ENCODE measurements around the gene PRPF19. TPM values are rescaled to one million over a fixed set of nuclear protein-coding genes. Genes with fewer than 3 reads are reported as not detected.

Gene PRPF19
- total and polyA plus RNA-seq, 2 of the 13 experiments (the other 11 are each of a cell fraction or from before 2014, with no cell fraction given) = 27.4 to 91.1 TPM

- TF ChIP-seq, protein P1, sequence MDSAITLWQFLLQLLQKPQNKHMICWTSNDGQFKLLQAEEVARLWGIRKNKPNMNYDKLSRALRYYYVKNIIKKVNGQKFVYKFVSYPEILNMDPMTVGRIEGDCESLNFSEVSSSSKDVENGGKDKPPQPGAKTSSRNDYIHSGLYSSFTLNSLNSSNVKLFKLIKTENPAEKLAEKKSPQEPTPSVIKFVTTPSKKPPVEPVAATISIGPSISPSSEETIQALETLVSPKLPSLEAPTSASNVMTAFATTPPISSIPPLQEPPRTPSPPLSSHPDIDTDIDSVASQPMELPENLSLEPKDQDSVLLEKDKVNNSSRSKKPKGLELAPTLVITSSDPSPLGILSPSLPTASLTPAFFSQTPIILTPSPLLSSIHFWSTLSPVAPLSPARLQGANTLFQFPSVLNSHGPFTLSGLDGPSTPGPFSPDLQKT (CRISPR knock-in tag; IDR thresholded peaks at IDR 0.05; ENCODE audit: borderline replicate concordance) = 0 out of 2 replicates have a peak, but pooled peaks have one; percentile 81
- TF ChIP-seq, protein P2, sequence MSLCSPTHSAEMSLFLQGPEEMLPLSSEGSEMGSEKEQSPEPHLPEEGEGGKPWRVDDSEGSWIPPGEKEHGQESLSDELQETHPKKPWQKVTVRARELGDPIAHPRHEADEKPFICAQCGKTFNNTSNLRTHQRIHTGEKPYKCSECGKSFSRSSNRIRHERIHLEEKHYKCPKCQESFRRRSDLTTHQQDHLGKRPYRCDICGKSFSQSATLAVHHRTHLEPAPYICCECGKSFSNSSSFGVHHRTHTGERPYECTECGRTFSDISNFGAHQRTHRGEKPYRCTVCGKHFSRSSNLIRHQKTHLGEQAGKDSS (CRISPR knock-in tag; IDR thresholded peaks at IDR 0.05; ENCODE audit: borderline replicate concordance, low read depth) = no peak
- TF ChIP-seq E2F2 (CRISPR knock-in tag; IDR thresholded peaks at IDR 0.05; ENCODE audit: borderline replicate concordance) (no peak), ZNF12 (CRISPR knock-in tag; IDR thresholded peaks at IDR 0.05) (no peak), JUND (CRISPR knock-in tag; IDR thresholded peaks at IDR 0.05) (no peak), NFYC (CRISPR knock-in tag; IDR thresholded peaks at IDR 0.05) (no peak), ZNF839 (CRISPR knock-in tag; IDR thresholded peaks at IDR 0.05; ENCODE audit: borderline replicate concordance) (no peak), RFXANK (CRISPR knock-in tag; IDR thresholded peaks at IDR 0.05) (no peak), FOSL1 (CRISPR knock-in tag; IDR thresholded peaks at IDR 0.05; ENCODE audit: borderline replicate concordance) (no peak), HMG20B (CRISPR knock-in tag; conservative IDR thresholded peaks at IDR 0.05) (no peak), REL (CRISPR knock-in tag; conservative IDR thresholded peaks at IDR 0.05) (no peak), ZNF292 (CRISPR knock-in tag; IDR thresholded peaks at IDR 0.05; ENCODE audit: borderline replicate concordance, low read depth) (no peak), SATB2 (CRISPR knock-in tag; IDR thresholded peaks at IDR 0.05) (peak; percentile 66; the same call in 1 of the 2 replicates), ZNF780A (CRISPR knock-in tag; IDR thresholded peaks at IDR 0.05) (no peak), HMG20A (CRISPR knock-in tag; IDR thresholded peaks at IDR 0.05; ENCODE audit: borderline replicate concordance) (no peak), TCF7L2 (IDR thresholded peaks at IDR 0.05; ENCODE audit: low read depth, low read length) (no peak), ZBTB37 (CRISPR knock-in tag; IDR thresholded peaks at IDR 0.05) (no peak), AGO1 (IDR thresholded peaks at IDR 0.05; ENCODE audit: low read depth, low read length, poor library complexity, severe bottlenecking) (no peak)
- TF ChIP-seq, protein P3, sequence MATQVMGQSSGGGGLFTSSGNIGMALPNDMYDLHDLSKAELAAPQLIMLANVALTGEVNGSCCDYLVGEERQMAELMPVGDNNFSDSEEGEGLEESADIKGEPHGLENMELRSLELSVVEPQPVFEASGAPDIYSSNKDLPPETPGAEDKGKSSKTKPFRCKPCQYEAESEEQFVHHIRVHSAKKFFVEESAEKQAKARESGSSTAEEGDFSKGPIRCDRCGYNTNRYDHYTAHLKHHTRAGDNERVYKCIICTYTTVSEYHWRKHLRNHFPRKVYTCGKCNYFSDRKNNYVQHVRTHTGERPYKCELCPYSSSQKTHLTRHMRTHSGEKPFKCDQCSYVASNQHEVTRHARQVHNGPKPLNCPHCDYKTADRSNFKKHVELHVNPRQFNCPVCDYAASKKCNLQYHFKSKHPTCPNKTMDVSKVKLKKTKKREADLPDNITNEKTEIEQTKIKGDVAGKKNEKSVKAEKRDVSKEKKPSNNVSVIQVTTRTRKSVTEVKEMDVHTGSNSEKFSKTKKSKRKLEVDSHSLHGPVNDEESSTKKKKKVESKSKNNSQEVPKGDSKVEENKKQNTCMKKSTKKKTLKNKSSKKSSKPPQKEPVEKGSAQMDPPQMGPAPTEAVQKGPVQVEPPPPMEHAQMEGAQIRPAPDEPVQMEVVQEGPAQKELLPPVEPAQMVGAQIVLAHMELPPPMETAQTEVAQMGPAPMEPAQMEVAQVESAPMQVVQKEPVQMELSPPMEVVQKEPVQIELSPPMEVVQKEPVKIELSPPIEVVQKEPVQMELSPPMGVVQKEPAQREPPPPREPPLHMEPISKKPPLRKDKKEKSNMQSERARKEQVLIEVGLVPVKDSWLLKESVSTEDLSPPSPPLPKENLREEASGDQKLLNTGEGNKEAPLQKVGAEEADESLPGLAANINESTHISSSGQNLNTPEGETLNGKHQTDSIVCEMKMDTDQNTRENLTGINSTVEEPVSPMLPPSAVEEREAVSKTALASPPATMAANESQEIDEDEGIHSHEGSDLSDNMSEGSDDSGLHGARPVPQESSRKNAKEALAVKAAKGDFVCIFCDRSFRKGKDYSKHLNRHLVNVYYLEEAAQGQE (IDR thresholded peaks at IDR 0.05; ENCODE audit: borderline replicate concordance in 1 of 2, low read depth in 1 of 2, low read length in 2 of 2) = no peak
Observed at GRCh38 chr11:60913793-60914632, 7.6 kb upstream of the PRPF19 start, which contains the start of gene TMEM109 (continued).

Measured in HepG2 (cell line).